Transverse colon (tissue), 4 donors: ENCODE data around the gene STIM1. TPM values are rescaled to one million over a fixed set of nuclear protein-coding genes. Genes with fewer than 3 reads are reported as not detected.

Source experiments
- DNase-seq: peaks from one replicate; pipeline ENCODE4 v3.0.0-alpha.2; 2019
- H3K27ac ChIP-seq, 4 donors: fragments of 200-600 bp; sonication (generic); 2 replicates each; pipeline ENCODE4 v1.5.1; 2016 to 2018; ENCODE audit warnings: inconsistent platforms in 4 of 4
- H3K27me3 ChIP-seq: fragments of 200-600 bp; sonication (generic); 2 replicates; pipeline ENCODE4 v1.5.1; 2017; ENCODE audit warnings: inconsistent platforms
- H3K36me3 ChIP-seq, 4 donors: fragments of 200-600 bp; sonication (generic); 2 replicates each; pipeline ENCODE4 v1.5.1; 2017 to 2019; ENCODE audit warnings: inconsistent platforms in 4 of 4
- H3K4me1 ChIP-seq, 4 donors: fragments of 200-600 bp; sonication (generic); 2 replicates each; pipeline ENCODE4 v1.5.1; 2017 to 2020; ENCODE audit warnings: inconsistent platforms in 4 of 4
- H3K4me3 ChIP-seq, 4 donors: fragments of 200-600 bp; sonication (generic); 1 replicate in 1 of 4; 2 replicates in 3 of 4; pipeline versions ENCODE4 v1.5.1 to v1.6.1; 2017 to 2019; ENCODE audit warnings: inconsistent platforms in 4 of 4
- H3K9me3 ChIP-seq, 2 donors: fragments of 200-600 bp; sonication (generic); 2 replicates each; pipeline ENCODE4 v1.5.1; 2017 to 2019; ENCODE audit warnings: inconsistent platforms in 2 of 2
- EP300 ChIP-seq: sonication (generic); formaldehyde crosslinking; IDR thresholded peaks from one replicate; pipeline ENCODE4 v1.6.1; 2017; ENCODE audit warnings: antibody characterized with exemption, low read depth
- POLR2A ChIP-seq: fragments of 450-650 bp; IDR thresholded peaks from one replicate; pipeline ENCODE4 v1.6.1; 2016; ENCODE audit warnings: antibody characterized with exemption, mild to moderate bottlenecking, moderate library complexity
- POLR2AphosphoS5 ChIP-seq, 3 donors: sonication (generic); formaldehyde crosslinking; IDR thresholded peaks; one replicate each; pipeline ENCODE4 v1.6.1; 2016; ENCODE audit warnings: antibody characterized with exemption in 3 of 3
- WGBS, 2 donors: methylation state at CpG; one replicate each; pipeline ENCODE4 v1.1.5; 2018; ENCODE audit warnings: low coverage in 1 of 2; 5-methylcytosine and 5-hydroxymethylcytosine counted together
- in situ Hi-C, 4 donors: fragments of 200-750 bp; cut with MboI; loops; one replicate each; pipeline versions ENCODE4 v1.15.0 to v1.15.1; 2017; ENCODE audit warnings: low sequenced_read_pairs in 3 of 4, low pct_ligation_motif_present in 1 of 4, low pct_unique_long_range_greater_than_20kb in 1 of 4
- intact Hi-C: fragments of 100-400 bp; cut with DNase I; formaldehyde crosslinking; loops from one replicate; pipeline ENCODE4 v1.15.1; 2023; ENCODE audit warnings: low total_unique reads
- total RNA-seq, 4 donors: library from RNA; depleted of rRNA; stranded (reverse); fragments of >200 nt; gene quantifications; one replicate each; pipeline ENCODE4 v1.1.0, GENCODE V29; 2016
- TF ChIP-seq, protein P1 (sequence below), 5 experiments: fragments of 200-600 bp in 3 of 5; fragments of 450-650 bp in 2 of 5; sonication (generic) in 3 of 5; IDR thresholded peaks; 1 replicate in 2 of 5; 2 replicates in 3 of 5; pipeline ENCODE4 v1.5.1; 2016 to 2017; ENCODE audit warnings: antibody characterized with exemption in 5 of 5, inconsistent platforms in 3 of 5, mild to moderate bottlenecking in 2 of 5, moderate library complexity in 1 of 5

The STIM1 gene
- total RNA-seq, 4 donors from 2014 or later = 41.2 to 79.3 (median 48.0) TPM

DNA sequence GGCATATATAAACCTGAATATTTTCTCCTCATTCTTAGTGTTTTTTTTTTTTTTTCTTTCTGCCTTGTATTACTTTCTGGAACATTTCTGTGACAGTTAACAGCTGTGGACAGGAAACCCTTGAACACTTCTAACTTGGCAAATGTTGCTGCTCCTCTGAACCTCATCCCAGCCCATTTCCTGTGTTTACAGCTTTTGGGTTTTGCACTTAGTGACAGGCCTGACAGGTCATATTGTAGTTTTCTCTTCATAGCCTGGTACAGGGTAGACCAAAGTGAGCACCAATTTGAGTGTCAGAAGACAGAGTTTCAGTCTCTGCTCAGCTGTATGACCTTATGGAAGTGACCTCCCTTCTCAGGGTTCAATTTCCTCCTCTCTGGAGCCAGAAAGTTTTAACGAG is 91.6 kb downstream of the STIM1 start:
- no peak for TF ChIP-seq EP300
- peak; percentile 51 to 86 (median 82) for TF ChIP-seq POLR2AphosphoS5 (IDR thresholded peaks at IDR 0.05)
- TF ChIP-seq POLR2A = peak; percentile 45
- TF ChIP-seq, protein P1, sequence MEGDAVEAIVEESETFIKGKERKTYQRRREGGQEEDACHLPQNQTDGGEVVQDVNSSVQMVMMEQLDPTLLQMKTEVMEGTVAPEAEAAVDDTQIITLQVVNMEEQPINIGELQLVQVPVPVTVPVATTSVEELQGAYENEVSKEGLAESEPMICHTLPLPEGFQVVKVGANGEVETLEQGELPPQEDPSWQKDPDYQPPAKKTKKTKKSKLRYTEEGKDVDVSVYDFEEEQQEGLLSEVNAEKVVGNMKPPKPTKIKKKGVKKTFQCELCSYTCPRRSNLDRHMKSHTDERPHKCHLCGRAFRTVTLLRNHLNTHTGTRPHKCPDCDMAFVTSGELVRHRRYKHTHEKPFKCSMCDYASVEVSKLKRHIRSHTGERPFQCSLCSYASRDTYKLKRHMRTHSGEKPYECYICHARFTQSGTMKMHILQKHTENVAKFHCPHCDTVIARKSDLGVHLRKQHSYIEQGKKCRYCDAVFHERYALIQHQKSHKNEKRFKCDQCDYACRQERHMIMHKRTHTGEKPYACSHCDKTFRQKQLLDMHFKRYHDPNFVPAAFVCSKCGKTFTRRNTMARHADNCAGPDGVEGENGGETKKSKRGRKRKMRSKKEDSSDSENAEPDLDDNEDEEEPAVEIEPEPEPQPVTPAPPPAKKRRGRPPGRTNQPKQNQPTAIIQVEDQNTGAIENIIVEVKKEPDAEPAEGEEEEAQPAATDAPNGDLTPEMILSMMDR (IDR thresholded peaks at IDR 0.05) = no peak
- intact Hi-C loops (no loop called here), in situ Hi-C loops (no loop called here)
- Histone ChIP-seq H3K27me3 (no peaks in the 10 kb centered on the region), H3K36me3 (no peaks in the 10 kb centered on the region), H3K9me3 (no peaks in the 10 kb centered on the region), H3K4me1 (peaks cover 16 to 84% (median 36%) of the 10 kb centered on the region in 4 donors), H3K4me3 (no peak overlapping the region), H3K27ac (peak overlapping the region; percentile 74 to 82 (median 78))
- DNase-seq = peak; percentile 42
- WGBS, 2 donors = 32% methylated on average over 1 of the region's 1 CpG; no CpG with 5 or more reads in 1 of the 2 donors

DNA sequence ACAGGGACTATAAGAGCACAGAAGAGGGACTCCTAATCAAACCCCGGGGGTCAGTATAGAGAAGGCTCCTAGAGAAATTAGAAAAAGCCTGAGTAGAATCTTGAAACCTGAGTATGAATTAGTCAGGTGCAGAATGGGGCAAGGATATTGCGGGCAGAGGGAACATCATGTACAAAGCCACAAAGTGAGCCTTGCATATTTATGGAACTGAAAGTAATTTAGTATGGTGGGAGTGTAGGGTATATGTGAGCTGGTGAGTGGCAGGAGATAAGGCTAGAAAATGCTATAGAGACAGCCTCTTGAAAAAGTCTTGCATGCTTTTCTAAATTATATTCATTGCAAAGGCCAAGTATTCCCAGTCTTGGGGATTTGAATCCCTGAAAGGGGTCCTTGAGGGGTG is 93.7 kb downstream of the STIM1 start:
- Histone ChIP-seq H3K4me3 (no peak overlapping the region), H3K27me3 (no peaks in the 10 kb centered on the region), H3K9me3 (no peaks in the 10 kb centered on the region), H3K36me3 (no peaks in the 10 kb centered on the region), H3K4me1 (peaks cover 16 to 72% (median 26%) of the 10 kb centered on the region in 4 donors), H3K27ac (peak overlapping the region in 2 of 4 donors; percentile 75 to 81)
- intact Hi-C loops (no loop called here), in situ Hi-C loops (no loop called here)
- 65 to 85% methylated on average over 2 of the region's 2 CpGs for WGBS, 2 donors
- DNase-seq = peak; percentile 33
- TF ChIP-seq POLR2A = no peak
- TF ChIP-seq, protein P1 (IDR thresholded peaks at IDR 0.05) = no peak
- no peak for TF ChIP-seq POLR2AphosphoS5 (IDR thresholded peaks at IDR 0.05)
- no peak for TF ChIP-seq EP300

DNA sequence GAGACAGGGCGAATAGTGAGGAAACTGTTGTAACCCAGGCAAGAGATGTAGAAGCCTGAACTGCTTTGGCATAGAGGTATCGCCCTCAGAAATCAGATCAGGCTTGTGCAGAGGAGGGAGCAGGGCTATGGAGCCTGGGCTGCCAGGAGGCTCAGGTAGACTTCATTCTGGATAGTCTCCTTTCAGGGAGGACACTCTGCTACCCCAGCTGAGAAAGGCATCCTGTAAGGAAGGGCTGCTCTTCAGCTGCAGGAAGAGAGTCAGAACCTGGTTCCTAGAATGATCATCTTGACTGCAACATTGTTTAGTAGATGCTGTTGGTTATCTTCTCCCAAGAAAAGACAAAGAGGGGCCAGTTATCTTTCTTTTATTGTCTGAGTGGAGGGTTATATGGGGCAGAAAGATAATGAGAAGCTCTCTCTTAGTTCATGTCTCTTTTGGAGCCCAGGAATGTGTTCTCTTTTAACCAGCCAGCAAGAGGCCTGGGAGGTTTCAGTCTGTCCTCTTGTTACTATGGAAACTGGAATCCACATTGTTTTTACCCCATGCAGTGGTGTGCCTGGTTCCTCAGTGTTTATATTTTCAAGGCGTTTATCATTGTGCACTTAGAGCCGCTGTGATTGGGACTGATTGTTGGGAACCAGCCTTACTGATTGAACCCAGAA is 95.7 kb downstream of the STIM1 start:
- in situ Hi-C loops = loop anchor here in 1 of 4 donors (25.0 kb wide), 1 partner anchor 89 kb away; the partner anchor contains the start of gene STIM1
- DNase-seq = no peak
- intact Hi-C loops = no loop called here
- Histone ChIP-seq H3K9me3 (no peaks in the 10 kb centered on the region), H3K27ac (peak overlapping the region; percentile 47 to 65 (median 54)), H3K36me3 (no peaks in the 10 kb centered on the region), H3K4me1 (peaks cover 16 to 59% (median 23%) of the 10 kb centered on the region in 4 donors), H3K27me3 (no peaks in the 10 kb centered on the region), H3K4me3 (no peak overlapping the region)
- no peak for TF ChIP-seq POLR2AphosphoS5 (IDR thresholded peaks at IDR 0.05)
- TF ChIP-seq, protein P1 (IDR thresholded peaks at IDR 0.05) = no peak
- WGBS, 2 donors = 50 to 67% methylated on average over 1 to 4 of the region's 4 CpGs

DNA sequence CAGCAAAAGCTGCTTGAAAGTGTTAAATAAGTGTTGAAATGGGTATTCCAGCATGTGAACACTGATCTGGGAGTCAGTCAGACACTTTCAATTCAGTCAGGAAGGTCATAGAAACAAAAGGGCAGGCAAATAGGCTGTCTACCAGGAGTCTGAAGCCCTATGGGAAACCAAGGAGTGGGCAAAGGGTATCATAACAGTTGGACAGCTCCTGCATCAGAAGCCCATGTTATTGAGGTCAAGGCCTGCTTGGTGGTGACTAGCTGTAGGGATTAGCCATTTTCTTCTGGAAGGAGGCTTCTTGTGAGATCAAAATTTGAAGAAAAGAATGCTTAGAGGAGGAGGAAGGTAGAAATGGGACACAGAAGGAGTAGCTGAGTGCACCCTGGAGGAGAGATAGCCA is 97.3 kb downstream of the STIM1 start:
- Histone ChIP-seq H3K27me3 (no peaks in the 10 kb centered on the region), H3K9me3 (no peaks in the 10 kb centered on the region), H3K4me3 (no peak overlapping the region), H3K27ac (no peak overlapping the region), H3K36me3 (no peaks in the 10 kb centered on the region), H3K4me1 (peaks cover 9 to 43% (median 11%) of the 10 kb centered on the region in 4 donors)
- intact Hi-C loops = no loop called here
- no peak for DNase-seq
- in situ Hi-C loops = loop anchor here in 1 of 4 donors (25.0 kb wide), 1 partner anchor 90 kb away; the partner anchor contains the start of gene STIM1
- TF ChIP-seq POLR2AphosphoS5 (IDR thresholded peaks at IDR 0.05) (no peak), POLR2A (no peak), EP300 (no peak)
- TF ChIP-seq, protein P1 (IDR thresholded peaks at IDR 0.05) = no peak
